Measurements from ENCODE around the gene RCAN3.

Gene RCAN3

GRCh38 chr1:24578846-24579245 is 76.2 kb downstream of the RCAN3 start:
- no peak for DNase-seq (ENCODE audit: low read depth in 2 of 2)

GRCh38 chr1:24580756-24581155 is 78.1 kb downstream of the RCAN3 start:
- no peak for DNase-seq (ENCODE audit: low read depth in 2 of 2)

DNA sequence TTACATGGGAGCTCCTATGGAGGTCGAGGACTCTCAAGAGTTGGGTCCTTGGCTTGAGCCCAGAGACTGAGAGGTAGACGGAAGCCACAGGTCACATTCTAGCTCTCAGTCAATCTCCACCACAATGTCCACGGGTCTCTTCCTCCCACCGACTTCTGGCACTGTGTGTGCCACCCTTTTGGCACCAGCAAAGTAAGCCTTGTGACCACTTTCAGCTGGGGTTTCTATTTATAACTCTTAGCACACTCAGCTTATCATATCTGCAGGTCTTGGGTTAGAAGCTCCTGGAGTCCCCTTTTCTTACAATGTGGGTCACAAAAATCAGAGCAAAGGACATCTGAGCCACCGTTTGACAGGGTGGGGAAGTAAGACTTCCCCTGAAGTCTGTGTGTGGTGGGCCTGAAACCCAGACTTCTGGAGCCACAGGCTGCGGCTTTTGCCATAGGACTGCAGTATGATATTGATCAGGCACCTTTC is 81.6 kb downstream of the RCAN3 start:
- no peak for DNase-seq (ENCODE audit: low read depth in 2 of 2)

DNA sequence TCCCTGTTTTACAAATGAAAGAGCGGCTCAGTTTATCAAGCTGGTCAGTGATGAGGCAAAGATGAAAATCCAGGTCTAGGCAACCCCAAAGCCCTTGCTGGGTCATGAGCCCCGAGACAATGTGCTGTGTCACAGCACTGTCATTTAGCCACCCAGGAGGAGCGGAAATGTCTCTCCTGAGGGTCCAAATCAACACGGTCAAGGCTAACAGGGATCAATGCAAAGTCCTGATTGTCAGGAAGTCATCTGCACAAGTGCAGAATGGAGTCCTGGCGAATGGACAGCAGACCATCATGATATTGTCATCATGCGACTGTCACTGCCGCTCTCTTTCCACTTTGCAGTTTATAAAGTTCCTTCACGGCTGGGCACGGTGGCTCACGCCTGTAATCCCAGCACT is 83.5 kb downstream of the RCAN3 start:
- no peak for DNase-seq (ENCODE audit: low read depth in 2 of 2)

DNA sequence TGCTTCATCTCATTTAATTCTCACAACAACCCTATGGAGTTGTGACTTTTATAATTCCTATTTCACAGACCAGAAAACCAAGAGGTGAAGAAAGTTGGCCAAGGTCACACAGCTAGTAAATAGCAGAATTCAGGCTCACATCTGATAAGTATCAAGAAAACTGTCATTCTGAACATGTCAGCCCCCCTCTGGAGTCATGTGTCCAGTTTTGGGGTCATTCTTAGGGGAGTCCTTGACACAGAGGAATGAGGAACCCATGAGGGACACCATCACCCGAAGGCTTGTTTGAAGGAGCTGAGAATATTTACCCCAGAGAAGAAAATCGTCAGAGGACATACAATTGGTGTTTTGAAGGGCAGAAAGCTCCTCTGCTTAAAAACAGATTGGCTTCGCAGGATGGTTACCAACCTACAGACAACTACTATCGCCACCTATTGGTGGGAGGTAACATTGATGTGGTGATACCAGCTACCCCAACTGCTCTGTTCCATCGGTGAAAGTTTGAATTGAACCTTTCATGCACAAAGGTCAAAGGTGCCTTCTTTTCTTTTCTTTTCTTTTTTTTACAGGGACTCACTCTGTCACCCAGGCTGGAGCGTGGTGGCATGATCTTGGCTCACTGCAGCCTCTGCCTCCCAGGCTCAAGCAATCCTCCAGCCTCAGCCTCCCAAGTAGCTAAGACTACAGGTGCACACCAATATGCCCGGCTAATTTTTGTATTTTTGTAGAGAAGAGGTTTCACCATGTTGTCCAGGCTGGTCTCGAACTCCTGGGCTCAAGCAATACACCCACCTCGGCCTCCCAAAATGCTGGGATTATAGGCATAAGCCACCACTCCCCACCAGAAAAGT is 84.6 kb downstream of the RCAN3 start:
- DNase-seq (ENCODE audit: low read depth in 2 of 2): no peak

DNA sequence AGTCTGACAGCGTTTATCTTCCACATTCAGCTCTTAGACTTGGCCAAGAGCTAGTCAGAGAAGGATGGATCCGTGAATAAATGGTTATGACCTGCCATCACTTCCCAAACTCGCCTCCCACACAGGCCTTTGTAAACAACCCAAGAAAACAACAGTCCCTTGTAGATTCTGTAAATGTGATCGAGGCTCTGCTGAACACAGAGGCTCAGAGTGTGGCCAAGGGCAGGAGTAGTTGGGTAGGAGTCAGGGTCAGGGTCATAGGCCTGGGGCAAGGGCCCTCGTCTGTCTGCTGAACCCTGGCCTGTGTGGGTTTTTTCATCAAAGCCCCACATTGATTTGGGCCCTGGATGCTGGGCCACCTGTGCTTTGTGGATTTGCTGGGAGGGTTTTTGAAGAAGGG is 85.9 kb downstream of the RCAN3 start:
- no peak for DNase-seq (ENCODE audit: low read depth in 2 of 2)

GRCh38 chr1:24589200-24589599 is 86.6 kb downstream of the RCAN3 start:
- DNase-seq (ENCODE audit: low read depth in 2 of 2): no peak

Data from stimulated activated CD8-positive, alpha-beta memory T cell treated with anti-CD3 and anti-CD28 coated beads, Interleukin-2, amount 100 ng/mL, for 48 hours (primary cell).